ENCODE measurements around the gene RBBP5. TPM values are rescaled to one million over a fixed set of nuclear protein-coding genes. Genes with fewer than 3 reads are reported as not detected.

The RBBP5 gene
- total and polyA plus RNA-seq, 4 donors, result 3.8 to 15.4 (median 7.1) TPM

DNA sequence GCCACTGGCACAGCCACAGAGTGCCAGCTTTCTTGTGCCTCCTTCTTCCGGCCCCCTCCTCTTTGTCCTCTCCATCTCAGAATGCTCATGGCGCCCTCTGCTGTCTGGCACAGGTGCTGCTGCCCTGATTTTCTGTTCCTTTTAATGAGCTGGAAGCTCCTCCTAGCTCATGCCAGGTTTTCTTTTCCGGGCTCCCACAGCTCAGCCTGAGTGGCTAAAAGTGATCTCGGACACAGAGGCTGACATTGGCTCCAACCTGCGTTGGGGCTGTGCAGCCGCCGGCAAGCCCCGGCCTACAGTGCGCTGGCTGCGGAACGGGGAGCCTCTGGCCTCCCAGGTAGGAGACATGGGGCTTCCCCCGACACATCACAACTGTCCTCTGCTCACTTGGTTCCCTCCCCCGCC lies 60.1 kb downstream of the RBBP5 start:
- DNase-seq, result peak; percentile 65 to 86
- Histone ChIP-seq H3K9me3 (ENCODE audit: control insufficient read depth, low read length) (no peaks in the 10 kb centered on the region), H3K36me3 (ENCODE audit: control insufficient read depth in 1 of 2, insufficient read depth in 2 of 2, low read length in 1 of 2) (no peaks in the 10 kb centered on the region), H3K27me3 (ENCODE audit: control insufficient read depth in 1 of 2, insufficient read depth in 2 of 2, low read length in 1 of 2) (no peaks in the 10 kb centered on the region), H3K4me1 (ENCODE audit: control insufficient read depth in 1 of 2, insufficient read depth in 2 of 2, low read length in 2 of 2) (no peaks in the 10 kb centered on the region), H3K4me3 (ENCODE audit: low read length in 2 of 2) (no peak overlapping the region), H3K27ac (ENCODE audit: low read depth in 1 of 2, low read length in 2 of 2) (no peak overlapping the region)
- no peak for ATAC-seq (ENCODE audit: low FRiP score)
- intact Hi-C loops (cut with DNase I), result loop anchor here in 1 of 2 donors (5.0 kb wide), 1 partner anchor 74 kb away; no protein-coding TSS in a partner anchor
- WGBS, 2 donors, result 22 to 27% methylated on average over 13 of the region's 13 CpGs

GRCh38 chr1:205061227-205061626 lies 60.6 kb downstream of the RBBP5 start:
- peak in 1 of 2 donors; percentile 71 for DNase-seq
- WGBS, 2 donors, result 76 to 80% methylated on average over 13 to 14 of the region's 14 CpGs
- no peak overlapping the region for H3K27ac ChIP-seq (ENCODE audit: low read depth in 1 of 2, low read length in 2 of 2)
- H3K27me3 ChIP-seq (ENCODE audit: control insufficient read depth in 1 of 2, insufficient read depth in 2 of 2, low read length in 1 of 2), result no peaks in the 10 kb centered on the region
- no peaks in the 10 kb centered on the region for H3K9me3 ChIP-seq (ENCODE audit: control insufficient read depth, low read length)
- H3K36me3 ChIP-seq (ENCODE audit: control insufficient read depth in 1 of 2, insufficient read depth in 2 of 2, low read length in 1 of 2), result no peaks in the 10 kb centered on the region
- intact Hi-C loops (cut with DNase I), result loop anchor here in 1 of 2 donors (5.0 kb wide), 1 partner anchor 74 kb away; no protein-coding TSS in a partner anchor
- no peak for ATAC-seq (ENCODE audit: low FRiP score)
- no peaks in the 10 kb centered on the region for H3K4me1 ChIP-seq (ENCODE audit: control insufficient read depth in 1 of 2, insufficient read depth in 2 of 2, low read length in 2 of 2)
- no peak overlapping the region for H3K4me3 ChIP-seq (ENCODE audit: low read length in 2 of 2)

- DNase-seq (peak in 1 of 2 donors; percentile 53), ATAC-seq (ENCODE audit: low FRiP score) (no peak)
- Histone ChIP-seq H3K4me1 (ENCODE audit: control insufficient read depth in 1 of 2, insufficient read depth in 2 of 2, low read length in 2 of 2) (no peaks in the 10 kb centered on the region), H3K36me3 (ENCODE audit: control insufficient read depth in 1 of 2, insufficient read depth in 2 of 2, low read length in 1 of 2) (no peaks in the 10 kb centered on the region), H3K4me3 (ENCODE audit: low read length in 2 of 2) (no peak overlapping the region), H3K27me3 (ENCODE audit: control insufficient read depth in 1 of 2, insufficient read depth in 2 of 2, low read length in 1 of 2) (no peaks in the 10 kb centered on the region), H3K9me3 (ENCODE audit: control insufficient read depth, low read length) (no peaks in the 10 kb centered on the region), H3K27ac (ENCODE audit: low read depth in 1 of 2, low read length in 2 of 2) (no peak overlapping the region)
- intact Hi-C loops (cut with DNase I), result loop anchor here in 1 of 2 donors (5.0 kb wide), 1 partner anchor 73 kb away; no protein-coding TSS in a partner anchor
- 83 to 96% methylated on average over 10 of the region's 10 CpGs for WGBS, 2 donors
Observed at GRCh38 chr1:205060746-205061145, 61.0 kb downstream of the RBBP5 start.

GRCh38 chr1:205059660-205060059 lies 62.1 kb downstream of the RBBP5 start:
- DNase-seq (no peak), ATAC-seq (ENCODE audit: low FRiP score) (no peak)
- no peaks in the 10 kb centered on the region for H3K27me3 ChIP-seq (ENCODE audit: control insufficient read depth in 1 of 2, insufficient read depth in 2 of 2, low read length in 1 of 2)
- 91 to 93% methylated on average over 6 of the region's 6 CpGs for whole genome bisulfite sequencing, 2 donors
- H3K27ac ChIP-seq (ENCODE audit: low read depth in 1 of 2, low read length in 2 of 2), result no peak overlapping the region
- H3K9me3 ChIP-seq (ENCODE audit: control insufficient read depth, low read length), result no peaks in the 10 kb centered on the region
- H3K4me3 ChIP-seq (ENCODE audit: low read length in 2 of 2), result no peak overlapping the region
- H3K4me1 ChIP-seq (ENCODE audit: control insufficient read depth in 1 of 2, insufficient read depth in 2 of 2, low read length in 2 of 2), result no peaks in the 10 kb centered on the region
- H3K36me3 ChIP-seq (ENCODE audit: control insufficient read depth in 1 of 2, insufficient read depth in 2 of 2, low read length in 1 of 2), result no peaks in the 10 kb centered on the region
- intact Hi-C loops (cut with DNase I), result loop anchor here in 1 of 2 donors (5.0 kb wide), 1 partner anchor 72 kb away; no protein-coding TSS in a partner anchor

- Histone ChIP-seq H3K27ac (ENCODE audit: low read depth in 1 of 2, low read length in 2 of 2) (no peak overlapping the region), H3K36me3 (ENCODE audit: control insufficient read depth in 1 of 2, insufficient read depth in 2 of 2, low read length in 1 of 2) (no peaks in the 10 kb centered on the region), H3K4me1 (ENCODE audit: control insufficient read depth in 1 of 2, insufficient read depth in 2 of 2, low read length in 2 of 2) (no peaks in the 10 kb centered on the region), H3K9me3 (ENCODE audit: control insufficient read depth, low read length) (no peaks in the 10 kb centered on the region), H3K4me3 (ENCODE audit: low read length in 2 of 2) (no peak overlapping the region), H3K27me3 (ENCODE audit: control insufficient read depth in 1 of 2, insufficient read depth in 2 of 2, low read length in 1 of 2) (no peaks in the 10 kb centered on the region)
- WGBS, 2 donors, result 95 to 96% methylated on average over 12 of the region's 12 CpGs
- DNase-seq (no peak), ATAC-seq (ENCODE audit: low FRiP score) (no peak)
- intact Hi-C loops (cut with DNase I), result no loop called here
Observed at GRCh38 chr1:205058853-205059252, 62.9 kb downstream of the RBBP5 start.

DNA sequence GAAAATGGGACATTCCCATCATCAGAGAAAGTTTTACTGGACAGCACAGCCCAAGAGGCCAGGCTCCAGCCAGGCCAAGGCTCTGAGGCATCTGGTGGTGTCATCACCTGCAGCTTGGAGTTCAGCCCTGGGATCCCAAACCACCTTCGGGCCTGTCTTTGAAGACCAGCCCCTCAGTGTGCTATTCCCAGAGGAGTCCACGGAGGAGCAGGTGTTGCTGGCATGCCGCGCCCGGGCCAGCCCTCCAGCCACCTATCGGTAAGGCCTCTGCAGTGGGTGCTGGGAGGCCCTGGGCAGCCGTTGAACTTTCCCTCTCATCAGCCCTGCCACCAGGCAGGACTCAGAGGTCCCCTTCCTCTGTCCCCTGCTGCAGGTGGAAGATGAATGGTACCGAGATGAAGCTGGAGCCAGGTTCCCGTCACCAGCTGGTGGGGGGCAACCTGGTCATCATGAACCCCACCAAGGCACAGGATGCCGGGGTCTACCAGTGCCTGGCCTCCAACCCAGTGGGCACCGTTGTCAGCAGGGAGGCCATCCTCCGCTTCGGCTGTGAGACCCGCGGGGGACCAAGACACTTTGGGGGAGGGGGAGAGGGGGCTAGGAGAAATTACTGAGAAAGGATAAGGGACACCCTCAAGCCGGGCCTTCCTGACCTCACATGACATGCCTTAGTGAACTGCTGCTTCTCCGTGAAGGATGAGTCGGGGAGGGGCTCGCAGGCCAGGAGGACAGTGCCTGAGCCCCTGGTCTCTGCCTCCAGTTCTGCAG lies 63.8 kb downstream of the RBBP5 start:
- Histone ChIP-seq H3K4me1 (ENCODE audit: control insufficient read depth in 1 of 2, insufficient read depth in 2 of 2, low read length in 2 of 2) (no peaks in the 10 kb centered on the region), H3K27ac (ENCODE audit: low read depth in 1 of 2, low read length in 2 of 2) (no peak overlapping the region), H3K27me3 (ENCODE audit: control insufficient read depth in 1 of 2, insufficient read depth in 2 of 2, low read length in 1 of 2) (no peaks in the 10 kb centered on the region), H3K36me3 (ENCODE audit: control insufficient read depth in 1 of 2, insufficient read depth in 2 of 2, low read length in 1 of 2) (no peaks in the 10 kb centered on the region), H3K4me3 (ENCODE audit: low read length in 2 of 2) (no peak overlapping the region), H3K9me3 (ENCODE audit: control insufficient read depth, low read length) (no peaks in the 10 kb centered on the region)
- ATAC-seq (ENCODE audit: low FRiP score) (no peak), DNase-seq (no peak)
- intact Hi-C loops (cut with DNase I), result no loop called here
- 92 to 93% methylated on average over 19 of the region's 19 CpGs for WGBS, 2 donors

DNA sequence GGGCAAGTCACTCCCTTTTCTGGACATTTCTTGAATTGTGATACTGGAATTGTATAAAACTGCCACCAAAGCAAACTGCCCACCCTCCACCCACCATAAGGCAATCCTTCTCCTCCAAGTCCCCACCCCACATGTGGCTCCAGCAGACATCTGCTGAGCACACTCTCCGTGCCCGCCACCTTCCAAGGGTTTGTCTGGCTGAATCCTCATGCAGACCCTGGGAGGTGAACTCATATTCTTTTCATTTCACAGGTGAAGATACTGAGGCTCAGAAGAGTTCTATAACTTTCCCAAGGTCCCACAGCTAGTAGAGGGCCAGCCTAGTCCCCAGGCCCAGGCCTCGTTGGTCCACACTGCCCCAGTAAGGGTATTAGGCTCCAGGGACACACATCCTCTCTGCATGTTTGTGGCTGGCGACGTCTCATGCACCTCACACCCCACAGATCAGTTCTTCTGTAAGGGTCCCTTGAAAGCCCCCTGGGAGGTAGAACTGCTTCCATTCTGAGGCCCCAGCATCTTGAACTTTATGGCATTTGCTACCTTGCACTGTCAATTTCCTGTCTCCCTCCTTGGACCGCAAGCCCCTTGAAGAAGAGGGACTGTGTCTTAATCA lies 64.7 kb downstream of the RBBP5 start:
- H3K9me3 ChIP-seq (ENCODE audit: control insufficient read depth, low read length), result no peaks in the 10 kb centered on the region
- DNase-seq (no peak), ATAC-seq (ENCODE audit: low FRiP score) (no peak)
- intact Hi-C loops (cut with DNase I), result no loop called here
- no peaks in the 10 kb centered on the region for H3K27me3 ChIP-seq (ENCODE audit: control insufficient read depth in 1 of 2, insufficient read depth in 2 of 2, low read length in 1 of 2)
- no peak overlapping the region for H3K27ac ChIP-seq (ENCODE audit: low read depth in 1 of 2, low read length in 2 of 2)
- no peak overlapping the region for H3K4me3 ChIP-seq (ENCODE audit: low read length in 2 of 2)
- no peaks in the 10 kb centered on the region for H3K4me1 ChIP-seq (ENCODE audit: control insufficient read depth in 1 of 2, insufficient read depth in 2 of 2, low read length in 2 of 2)
- WGBS, 2 donors, result 92 to 95% methylated on average over 6 of the region's 6 CpGs
- no peaks in the 10 kb centered on the region for H3K36me3 ChIP-seq (ENCODE audit: control insufficient read depth in 1 of 2, insufficient read depth in 2 of 2, low read length in 1 of 2)

DNA sequence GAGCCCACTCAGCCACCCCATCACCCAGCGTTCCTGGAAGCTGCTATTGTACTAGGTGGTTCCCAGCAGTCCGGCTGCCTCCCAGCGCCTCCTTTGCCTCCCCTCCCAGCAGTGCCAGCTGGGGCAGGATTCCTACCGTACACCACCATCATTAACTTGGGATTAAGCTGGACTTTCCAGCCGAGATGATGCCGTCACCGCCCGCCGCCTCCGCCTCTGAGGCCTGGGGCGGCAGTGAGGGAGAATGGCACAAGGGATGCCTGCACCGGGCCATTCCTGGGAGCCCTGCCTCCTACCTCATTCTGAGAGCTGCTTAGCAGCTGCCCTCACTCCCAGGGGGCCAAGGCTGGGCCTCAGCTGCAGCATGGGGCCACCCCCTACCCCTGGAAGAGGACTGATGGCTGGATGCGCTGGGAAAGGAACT lies 65.6 kb downstream of the RBBP5 start:
- 82 to 87% methylated on average over 13 of the region's 13 CpGs for WGBS, 2 donors
- Histone ChIP-seq H3K27me3 (ENCODE audit: control insufficient read depth in 1 of 2, insufficient read depth in 2 of 2, low read length in 1 of 2) (no peaks in the 10 kb centered on the region), H3K27ac (ENCODE audit: low read depth in 1 of 2, low read length in 2 of 2) (no peak overlapping the region), H3K4me3 (ENCODE audit: low read length in 2 of 2) (no peak overlapping the region), H3K4me1 (ENCODE audit: control insufficient read depth in 1 of 2, insufficient read depth in 2 of 2, low read length in 2 of 2) (no peaks in the 10 kb centered on the region), H3K36me3 (ENCODE audit: control insufficient read depth in 1 of 2, insufficient read depth in 2 of 2, low read length in 1 of 2) (no peaks in the 10 kb centered on the region), H3K9me3 (ENCODE audit: control insufficient read depth, low read length) (no peaks in the 10 kb centered on the region)
- ATAC-seq (ENCODE audit: low FRiP score) (no peak), DNase-seq (no peak)
- intact Hi-C loops (cut with DNase I), result no loop called here

DNA sequence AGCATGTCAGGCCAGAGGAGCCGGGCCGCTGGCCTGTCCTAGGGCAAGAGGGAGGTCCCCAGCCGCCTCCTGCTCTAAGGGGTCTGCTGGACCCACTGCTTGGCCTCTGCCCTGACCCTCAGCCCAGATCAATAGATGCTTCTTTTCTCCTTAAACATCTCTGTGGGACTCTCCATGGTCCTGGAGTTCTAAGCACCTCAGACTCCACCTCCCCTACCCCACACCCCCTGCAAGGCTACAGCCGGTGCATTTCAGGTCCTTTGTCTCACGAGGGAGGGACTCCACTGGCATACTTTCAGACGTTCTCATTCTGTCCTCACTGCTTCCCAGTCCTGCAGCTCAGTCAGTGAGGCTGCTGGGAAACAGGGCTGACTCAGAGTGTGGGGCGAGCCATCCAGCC lies 67.8 kb downstream of the RBBP5 start:
- H3K9me3 ChIP-seq (ENCODE audit: control insufficient read depth, low read length), result no peaks in the 10 kb centered on the region
- no peak overlapping the region for H3K4me3 ChIP-seq (ENCODE audit: low read length in 2 of 2)
- DNase-seq, result no peak
- 53 to 55% methylated on average over 7 of the region's 7 CpGs for WGBS, 2 donors
- ATAC-seq (ENCODE audit: low FRiP score), result no peak
- no peaks in the 10 kb centered on the region for H3K4me1 ChIP-seq (ENCODE audit: control insufficient read depth in 1 of 2, insufficient read depth in 2 of 2, low read length in 2 of 2)
- intact Hi-C loops (cut with DNase I), result no loop called here
- H3K27ac ChIP-seq (ENCODE audit: low read depth in 1 of 2, low read length in 2 of 2), result no peak overlapping the region
- no peaks in the 10 kb centered on the region for H3K27me3 ChIP-seq (ENCODE audit: control insufficient read depth in 1 of 2, insufficient read depth in 2 of 2, low read length in 1 of 2)
- no peaks in the 10 kb centered on the region for H3K36me3 ChIP-seq (ENCODE audit: control insufficient read depth in 1 of 2, insufficient read depth in 2 of 2, low read length in 1 of 2)
